Upper lobe of left lung (tissue), 4 donors: Measurements from ENCODE around the gene PLSCR4.

Experiments used
- EP300 ChIP-seq, 4 donors: sonication (generic); formaldehyde crosslinking; IDR thresholded peaks; one replicate each; pipeline ENCODE4 v1.5.1; 2017; ENCODE audit warnings: antibody characterized with exemption in 4 of 4, control low read depth in 2 of 4
- POLR2A ChIP-seq, 4 donors: fragments of 450-650 bp; IDR thresholded peaks; one replicate each; pipeline ENCODE4 v1.5.1; 2016 to 2017; ENCODE audit warnings: antibody characterized with exemption in 4 of 4, mild to moderate bottlenecking in 2 of 4
- POLR2AphosphoS5 ChIP-seq, 2 donors: sonication (generic); formaldehyde crosslinking; IDR thresholded peaks; one replicate each; pipeline ENCODE4 v1.5.1; 2017; ENCODE audit warnings: antibody characterized with exemption in 2 of 2
- TF ChIP-seq, protein P1 (sequence below), 6 experiments: fragments of 450-650 bp in 4 of 6; fragments of 200-600 bp in 2 of 6; sonication (generic) in 2 of 6; IDR thresholded peaks; one replicate each; pipeline ENCODE4 v1.5.1; 2016 to 2019; ENCODE audit warnings: antibody characterized with exemption in 6 of 6

DNA sequence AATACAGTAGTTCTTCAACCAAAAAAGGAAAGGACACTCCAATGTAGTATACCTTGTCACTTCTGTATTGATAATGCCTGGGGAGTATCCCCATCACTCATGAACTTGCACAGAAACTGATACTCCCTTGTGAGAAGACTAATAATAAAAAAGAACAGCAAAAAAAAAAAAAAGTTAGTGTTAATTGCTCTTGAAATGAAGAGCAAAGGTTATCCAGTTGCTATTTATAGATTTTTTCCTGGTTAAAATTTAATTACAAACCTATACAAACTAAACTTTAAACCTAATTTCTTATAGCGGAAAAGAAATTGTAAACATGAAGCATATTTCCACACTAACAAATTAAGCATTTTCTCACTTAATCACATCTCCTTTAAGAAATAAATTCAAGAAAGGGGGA, 96.6 kb downstream of the PLSCR4 start:
- TF ChIP-seq, protein P1, sequence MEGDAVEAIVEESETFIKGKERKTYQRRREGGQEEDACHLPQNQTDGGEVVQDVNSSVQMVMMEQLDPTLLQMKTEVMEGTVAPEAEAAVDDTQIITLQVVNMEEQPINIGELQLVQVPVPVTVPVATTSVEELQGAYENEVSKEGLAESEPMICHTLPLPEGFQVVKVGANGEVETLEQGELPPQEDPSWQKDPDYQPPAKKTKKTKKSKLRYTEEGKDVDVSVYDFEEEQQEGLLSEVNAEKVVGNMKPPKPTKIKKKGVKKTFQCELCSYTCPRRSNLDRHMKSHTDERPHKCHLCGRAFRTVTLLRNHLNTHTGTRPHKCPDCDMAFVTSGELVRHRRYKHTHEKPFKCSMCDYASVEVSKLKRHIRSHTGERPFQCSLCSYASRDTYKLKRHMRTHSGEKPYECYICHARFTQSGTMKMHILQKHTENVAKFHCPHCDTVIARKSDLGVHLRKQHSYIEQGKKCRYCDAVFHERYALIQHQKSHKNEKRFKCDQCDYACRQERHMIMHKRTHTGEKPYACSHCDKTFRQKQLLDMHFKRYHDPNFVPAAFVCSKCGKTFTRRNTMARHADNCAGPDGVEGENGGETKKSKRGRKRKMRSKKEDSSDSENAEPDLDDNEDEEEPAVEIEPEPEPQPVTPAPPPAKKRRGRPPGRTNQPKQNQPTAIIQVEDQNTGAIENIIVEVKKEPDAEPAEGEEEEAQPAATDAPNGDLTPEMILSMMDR (IDR thresholded peaks at IDR 0.05) = no peak
- TF ChIP-seq POLR2A (IDR thresholded peaks at IDR 0.05) (no peak), POLR2AphosphoS5 (IDR thresholded peaks at IDR 0.05) (no peak), EP300 (IDR thresholded peaks at IDR 0.05) (no peak)
